Ramos (cell line): ENCODE results near the gene PARP3.

ENCODE experiments used
- in situ Hi-C: fragments of 300-500 bp; cut with MboI; formaldehyde crosslinking; loops from one replicate; pipeline ENCODE4 v1.14.3; 2022; ENCODE audit warnings: low sequenced_read_pairs; ENCODE audit not compliant: unreplicated experiment

PARP3 gene

GRCh38 chr3:51933471-51934138 lies 8.6 kb upstream of the PARP3 start:
- in situ Hi-C loops: no loop called here

- in situ Hi-C loops: no loop called here
Measured at GRCh38 chr3:51934139-51934850, 7.9 kb upstream of the PARP3 start.

- in situ Hi-C loops: no loop called here
Measured at GRCh38 chr3:51934991-51935885, 6.9 kb upstream of the PARP3 start.

GRCh38 chr3:51935886-51936755 lies 6.0 kb upstream of the PARP3 start:
- in situ Hi-C loops: no loop called here

GRCh38 chr3:51937014-51937413 lies 5.1 kb upstream of the PARP3 start:
- in situ Hi-C loops: no loop called here

GRCh38 chr3:51937611-51938450 lies 4.3 kb upstream of the PARP3 start:
- in situ Hi-C loops: no loop called here

- in situ Hi-C loops: no loop called here
Measured at GRCh38 chr3:51938780-51939425, 3.3 kb upstream of the PARP3 start.

GRCh38 chr3:51940648-51941462 lies 1.3 kb upstream of the PARP3 start:
- in situ Hi-C loops: no loop called here

GRCh38 chr3:51941463-51941797 lies 733 bp upstream of the PARP3 start:
- in situ Hi-C loops: no loop called here

- in situ Hi-C loops: no loop called here
Measured at GRCh38 chr3:51942603-51943450, 664 bp downstream of the PARP3 start.

- in situ Hi-C loops: no loop called here
Measured at GRCh38 chr3:51943451-51944391, 1.6 kb downstream of the PARP3 start.

- in situ Hi-C loops: no loop called here
Measured at GRCh38 chr3:51944451-51945021, 2.4 kb downstream of the PARP3 start.

- in situ Hi-C loops: no loop called here
Measured at GRCh38 chr3:51945031-51945840, 3.1 kb downstream of the PARP3 start.

- in situ Hi-C loops: no loop called here
Measured at GRCh38 chr3:51945926-51946705, 4.0 kb downstream of the PARP3 start.
